ENCODE results near the gene LRRC37B. TPM values are rescaled to one million over a fixed set of nuclear protein-coding genes. Genes with fewer than 3 reads are reported as not detected.
"Not testable (repeated sequence)": the region's sequence is repeated elsewhere in the genome, so short reads cannot be mapped to it uniquely, and the experiment has no call there.

Gene LRRC37B
- total RNA-seq, 4 donors from 2014 or later, result 31.7 to 130 (median 36.5) TPM

DNA sequence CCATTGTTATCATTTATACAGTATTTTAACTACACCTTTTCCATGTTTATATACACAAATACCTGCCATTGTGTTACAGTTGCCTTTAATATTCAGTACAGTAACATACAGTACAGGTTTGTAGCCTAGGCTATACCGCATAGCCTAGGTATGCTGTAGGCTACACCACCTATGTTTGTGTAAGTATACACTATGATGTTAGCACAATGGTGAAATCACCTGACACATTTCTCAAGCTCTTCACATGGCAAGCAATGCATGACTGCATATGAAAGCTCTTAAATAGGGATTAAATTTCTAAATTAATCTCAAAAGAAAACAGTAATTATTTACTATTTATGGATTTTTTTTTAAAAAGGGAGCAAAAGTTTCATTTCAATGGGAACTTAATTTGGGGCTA is 12.0 kb downstream of the LRRC37B start:
- H3K27me3 ChIP-seq, result no peaks in the 10 kb centered on the region
- no peak for DNase-seq
- no peak overlapping the region for H3K27ac ChIP-seq
- no peaks in the 10 kb centered on the region for H3K9me3 ChIP-seq
- peaks cover 0 to 31% (median 0%) of the 10 kb centered on the region in 3 donors for H3K36me3 ChIP-seq
- TF ChIP-seq POLR2A (IDR thresholded peaks at IDR 0.05), result no peak
- TF ChIP-seq, protein P1, sequence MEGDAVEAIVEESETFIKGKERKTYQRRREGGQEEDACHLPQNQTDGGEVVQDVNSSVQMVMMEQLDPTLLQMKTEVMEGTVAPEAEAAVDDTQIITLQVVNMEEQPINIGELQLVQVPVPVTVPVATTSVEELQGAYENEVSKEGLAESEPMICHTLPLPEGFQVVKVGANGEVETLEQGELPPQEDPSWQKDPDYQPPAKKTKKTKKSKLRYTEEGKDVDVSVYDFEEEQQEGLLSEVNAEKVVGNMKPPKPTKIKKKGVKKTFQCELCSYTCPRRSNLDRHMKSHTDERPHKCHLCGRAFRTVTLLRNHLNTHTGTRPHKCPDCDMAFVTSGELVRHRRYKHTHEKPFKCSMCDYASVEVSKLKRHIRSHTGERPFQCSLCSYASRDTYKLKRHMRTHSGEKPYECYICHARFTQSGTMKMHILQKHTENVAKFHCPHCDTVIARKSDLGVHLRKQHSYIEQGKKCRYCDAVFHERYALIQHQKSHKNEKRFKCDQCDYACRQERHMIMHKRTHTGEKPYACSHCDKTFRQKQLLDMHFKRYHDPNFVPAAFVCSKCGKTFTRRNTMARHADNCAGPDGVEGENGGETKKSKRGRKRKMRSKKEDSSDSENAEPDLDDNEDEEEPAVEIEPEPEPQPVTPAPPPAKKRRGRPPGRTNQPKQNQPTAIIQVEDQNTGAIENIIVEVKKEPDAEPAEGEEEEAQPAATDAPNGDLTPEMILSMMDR (IDR thresholded peaks at IDR 0.05), result no peak
- peaks cover 0 to 9% (median 0%) of the 10 kb centered on the region in 4 donors for H3K4me1 ChIP-seq
- H3K4me3 ChIP-seq, result no peak overlapping the region

DNA sequence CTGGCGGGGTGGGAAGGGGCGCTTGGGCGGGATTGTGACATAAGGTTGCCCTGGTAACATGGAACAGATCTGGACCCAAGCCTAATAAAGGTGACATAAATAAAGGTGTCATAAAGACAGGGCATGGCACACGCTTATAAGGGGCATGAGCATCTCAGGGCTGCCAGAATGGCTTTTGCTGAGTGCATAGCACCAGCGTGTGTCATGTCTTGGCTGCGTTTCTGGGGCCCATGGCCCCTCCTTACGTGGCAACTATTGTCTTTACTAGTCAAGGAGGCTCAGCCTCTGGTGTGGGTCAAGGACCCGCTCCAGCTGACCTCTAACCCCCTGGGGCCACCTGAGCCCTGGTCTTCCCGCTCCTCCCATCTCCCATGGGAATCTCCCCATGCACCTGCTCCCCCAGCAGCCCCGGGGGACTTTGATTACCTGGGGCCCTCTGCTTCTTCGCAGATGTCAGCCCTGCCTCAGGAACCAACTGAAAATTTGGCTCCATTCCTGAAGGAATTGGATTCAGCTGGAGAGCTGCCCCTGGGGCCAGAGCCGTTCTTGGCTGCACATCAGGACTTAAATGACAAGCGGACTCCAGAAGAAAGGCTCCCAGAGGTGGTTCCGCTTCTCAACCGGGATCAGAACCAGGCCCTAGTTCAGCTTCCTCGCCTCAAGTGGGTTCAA is 13.9 kb downstream of the LRRC37B start:
- H3K9me3 ChIP-seq, result no peaks in the 10 kb centered on the region
- TF ChIP-seq POLR2A (IDR thresholded peaks at IDR 0.05), result no peak
- TF ChIP-seq, protein P1 (IDR thresholded peaks at IDR 0.05), result no peak
- H3K4me3 ChIP-seq, result no peak overlapping the region
- peaks cover 0 to 31% (median 0%) of the 10 kb centered on the region in 3 donors for H3K36me3 ChIP-seq
- no peaks in the 10 kb centered on the region for H3K27me3 ChIP-seq
- H3K4me1 ChIP-seq, result no peaks in the 10 kb centered on the region
- no peak for DNase-seq
- H3K27ac ChIP-seq, result no peak overlapping the region

DNA sequence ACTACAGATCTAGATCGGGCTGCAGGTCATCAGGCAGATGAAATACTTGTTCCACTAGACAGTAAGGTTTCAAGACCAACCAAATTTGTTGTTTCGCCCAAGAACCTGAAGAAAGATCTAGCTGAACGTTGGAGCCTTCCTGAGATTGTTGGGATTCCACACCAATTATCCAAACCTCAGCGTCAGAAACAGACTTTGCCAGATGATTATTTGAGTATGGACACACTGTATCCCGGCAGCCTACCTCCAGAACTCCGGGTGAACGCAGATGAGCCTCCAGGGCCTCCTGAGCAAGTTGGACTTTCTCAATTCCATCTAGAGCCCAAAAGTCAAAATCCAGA is 14.4 kb downstream of the LRRC37B start:
- no peak overlapping the region for H3K27ac ChIP-seq
- H3K36me3 ChIP-seq, result peaks cover 0 to 31% (median 0%) of the 10 kb centered on the region in 3 donors
- TF ChIP-seq, protein P1 (IDR thresholded peaks at IDR 0.05), result no peak
- TF ChIP-seq POLR2A (IDR thresholded peaks at IDR 0.05), result no peak

DNA sequence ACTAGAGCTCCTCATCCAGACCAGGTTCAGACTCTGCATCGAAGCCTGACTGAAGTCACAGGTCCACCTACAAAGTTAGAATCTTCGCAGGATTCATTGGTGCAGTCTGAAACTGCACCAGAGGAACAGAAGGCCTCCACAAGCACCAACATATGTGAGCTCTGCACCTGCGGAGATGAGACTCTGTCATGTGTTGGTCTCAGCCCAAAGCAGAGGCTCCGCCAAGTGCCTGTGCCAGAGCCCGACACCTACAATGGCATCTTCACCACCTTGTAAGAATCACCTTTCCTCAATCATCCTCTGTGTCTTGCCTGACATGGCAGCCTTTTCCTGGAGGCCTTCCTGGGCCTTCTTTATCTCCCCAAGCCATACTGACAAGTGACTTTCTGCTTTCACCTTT is 15.4 kb downstream of the LRRC37B start:
- H3K4me1 ChIP-seq, H3K9me3 ChIP-seq, H3K27ac ChIP-seq, H3K27me3 ChIP-seq, H3K4me3 ChIP-seq, DNase-seq: not testable (repeated sequence)
- H3K36me3 ChIP-seq, result peaks cover 0 to 31% (median 0%) of the 10 kb centered on the region in 3 donors

More for the DNA sequence above, 14.4 kb downstream of the LRRC37B start:
- no peaks in the 10 kb centered on the region for H3K9me3 ChIP-seq
- H3K4me1 ChIP-seq, result no peaks in the 10 kb centered on the region
- no peaks in the 10 kb centered on the region for H3K27me3 ChIP-seq
- DNase-seq, result no peak
- no peak overlapping the region for H3K4me3 ChIP-seq

DNA sequence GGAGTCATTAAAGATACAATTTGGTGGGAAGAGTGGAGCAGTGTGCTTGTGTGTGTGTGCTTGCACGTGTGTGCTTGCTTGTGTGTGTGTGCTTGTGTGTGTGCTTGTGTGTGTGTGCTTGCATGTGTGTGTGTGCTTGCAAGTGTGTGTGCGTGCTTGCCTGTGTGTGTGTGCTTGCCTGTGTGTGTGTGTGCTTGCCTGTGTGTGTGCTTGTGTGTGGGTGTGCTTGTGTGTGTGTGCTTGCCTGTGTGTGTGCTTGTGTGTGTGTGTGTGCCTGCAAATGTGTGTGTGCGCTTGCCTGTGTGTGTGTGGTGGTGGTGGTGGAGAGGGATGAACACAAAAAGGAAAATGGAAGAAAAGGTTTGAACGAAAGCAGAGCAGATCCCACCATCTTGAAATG is 20.1 kb downstream of the LRRC37B start:
- not testable (repeated sequence) for H3K9me3 ChIP-seq, H3K27ac ChIP-seq, H3K4me1 ChIP-seq, DNase-seq, H3K27me3 ChIP-seq, H3K4me3 ChIP-seq, H3K36me3 ChIP-seq

DNA sequence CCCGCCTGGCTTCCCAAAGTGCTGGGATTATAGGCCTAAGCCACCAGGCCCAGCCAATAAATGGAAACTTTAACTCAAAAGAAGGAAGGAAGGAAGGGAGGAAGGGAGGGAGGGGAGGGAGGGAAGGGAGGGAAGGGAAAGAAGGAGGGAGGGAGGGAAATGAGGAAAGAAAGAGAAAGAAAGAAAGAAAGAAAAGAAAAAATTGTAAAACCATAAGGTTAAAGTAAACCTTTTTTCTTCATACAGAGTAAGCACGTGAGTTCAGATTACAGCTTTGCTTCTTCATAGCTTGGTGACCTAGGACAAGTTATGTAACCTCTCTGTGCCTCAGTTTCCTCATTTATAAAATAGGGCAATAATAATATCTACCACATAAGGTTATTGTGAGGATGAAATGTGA is 26.0 kb downstream of the LRRC37B start:
- Histone ChIP-seq H3K4me3 (no peak overlapping the region), H3K27ac (no peak overlapping the region), H3K27me3 (no peaks in the 10 kb centered on the region), H3K36me3 (peaks cover 0 to 29% (median 0%) of the 10 kb centered on the region in 3 donors), H3K4me1 (no peaks in the 10 kb centered on the region), H3K9me3 (no peaks in the 10 kb centered on the region)
- no peak for TF ChIP-seq POLR2A (IDR thresholded peaks at IDR 0.05)
- TF ChIP-seq, protein P1 (IDR thresholded peaks at IDR 0.05), result no peak
- DNase-seq, result no peak

DNA sequence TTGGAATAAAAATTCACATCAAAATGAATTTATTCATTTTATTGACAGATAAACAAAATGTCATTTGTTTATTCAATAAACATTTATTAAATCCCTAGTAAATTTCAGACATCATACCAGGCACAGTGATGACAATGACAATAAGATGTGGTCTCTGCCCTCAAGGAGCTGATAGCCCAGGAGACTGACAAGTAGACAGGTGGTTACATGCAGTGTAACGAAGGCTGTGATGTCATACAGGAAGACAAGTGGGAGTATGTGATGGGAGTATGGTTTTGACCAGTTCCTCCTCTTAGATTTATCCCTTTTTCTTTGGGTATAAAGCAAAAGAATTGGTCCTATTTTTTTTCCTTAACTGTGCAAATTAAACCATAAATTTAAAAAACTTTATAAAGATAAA is 26.6 kb downstream of the LRRC37B start:
- peaks cover 0 to 34% (median 0%) of the 10 kb centered on the region in 3 donors for H3K36me3 ChIP-seq
- not testable (repeated sequence) for H3K4me1 ChIP-seq, H3K27ac ChIP-seq, H3K9me3 ChIP-seq, H3K4me3 ChIP-seq, H3K27me3 ChIP-seq, DNase-seq

DNA sequence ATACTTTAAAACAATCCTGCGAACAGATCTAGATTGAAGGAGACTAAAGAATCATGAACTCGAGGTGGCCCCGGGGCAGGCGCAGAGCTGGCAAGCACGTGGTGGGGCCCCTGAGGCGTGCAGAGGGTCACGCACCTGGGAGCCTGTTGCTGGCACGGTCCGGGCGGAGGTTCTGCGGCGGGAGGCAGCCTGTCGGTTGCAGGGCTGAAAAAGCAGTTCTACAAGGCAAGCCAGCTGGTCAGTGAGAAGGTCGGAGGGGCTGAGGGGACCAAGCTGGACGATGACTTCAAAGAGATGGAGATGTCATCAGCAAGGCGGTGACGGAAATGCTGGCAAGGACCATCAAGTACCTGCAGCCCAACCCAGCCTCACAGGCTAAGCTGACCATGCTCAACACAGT is 33.1 kb downstream of the LRRC37B start:
- not testable (repeated sequence) for H3K9me3 ChIP-seq, H3K4me3 ChIP-seq, H3K4me1 ChIP-seq, DNase-seq, H3K27ac ChIP-seq, H3K27me3 ChIP-seq
- peaks cover 0 to 50% (median 0%) of the 10 kb centered on the region in 3 donors for H3K36me3 ChIP-seq

DNA sequence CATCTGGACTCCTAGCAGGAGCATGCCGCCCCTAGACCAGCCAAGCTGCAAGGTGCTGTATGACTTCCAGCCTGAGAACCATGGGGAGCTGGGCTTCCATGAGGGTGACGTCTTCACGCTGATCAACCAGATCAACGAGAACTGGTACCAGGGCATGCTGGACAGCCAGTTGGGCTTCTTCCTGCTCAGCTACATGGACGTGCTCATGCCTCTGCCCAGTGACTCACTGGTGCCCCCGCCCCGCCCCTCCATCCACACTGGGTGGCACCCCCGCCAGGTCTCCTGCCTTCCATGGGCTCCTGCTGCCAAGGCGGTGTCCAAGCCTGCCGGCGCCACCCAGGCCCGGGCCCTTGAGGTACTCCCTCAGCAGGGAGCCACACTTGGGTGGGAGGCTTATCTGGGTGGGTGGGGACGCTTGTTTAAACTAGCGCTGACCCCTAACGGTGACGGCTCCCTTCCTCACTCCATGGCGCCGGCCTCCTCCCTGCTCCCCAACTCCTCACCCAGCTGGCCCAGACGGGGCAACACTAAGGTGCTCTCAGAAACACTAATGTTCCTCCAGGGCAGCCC is 34.2 kb downstream of the LRRC37B start:
- not testable (repeated sequence) for H3K27me3 ChIP-seq, H3K4me3 ChIP-seq, H3K4me1 ChIP-seq, DNase-seq, H3K9me3 ChIP-seq, H3K27ac ChIP-seq
- H3K36me3 ChIP-seq, result peaks cover 0 to 42% (median 0%) of the 10 kb centered on the region in 3 donors

DNA sequence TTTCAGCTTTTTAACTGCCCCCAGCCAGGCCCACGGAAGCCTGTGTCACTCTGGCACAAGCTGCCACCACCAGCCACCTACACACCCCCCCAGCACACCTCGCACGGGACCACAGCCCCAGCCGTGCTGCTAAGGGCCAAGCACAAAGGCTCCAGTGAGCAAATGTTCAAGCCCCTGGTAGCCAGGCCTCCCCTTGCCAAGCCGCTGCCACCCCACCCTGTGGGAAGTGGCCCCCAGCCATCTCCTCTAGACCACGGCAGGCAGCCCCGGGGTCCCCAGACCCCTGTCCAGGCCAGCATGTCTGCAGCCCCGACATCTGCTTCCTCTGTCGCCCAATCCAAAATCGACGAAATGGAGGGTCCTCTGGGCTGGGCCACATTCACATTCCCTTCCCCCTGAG is 35.1 kb downstream of the LRRC37B start:
- not testable (repeated sequence) for H3K9me3 ChIP-seq, H3K27me3 ChIP-seq, H3K4me1 ChIP-seq, H3K4me3 ChIP-seq, H3K27ac ChIP-seq, DNase-seq
- peaks cover 0 to 35% (median 0%) of the 10 kb centered on the region in 3 donors for H3K36me3 ChIP-seq

DNA sequence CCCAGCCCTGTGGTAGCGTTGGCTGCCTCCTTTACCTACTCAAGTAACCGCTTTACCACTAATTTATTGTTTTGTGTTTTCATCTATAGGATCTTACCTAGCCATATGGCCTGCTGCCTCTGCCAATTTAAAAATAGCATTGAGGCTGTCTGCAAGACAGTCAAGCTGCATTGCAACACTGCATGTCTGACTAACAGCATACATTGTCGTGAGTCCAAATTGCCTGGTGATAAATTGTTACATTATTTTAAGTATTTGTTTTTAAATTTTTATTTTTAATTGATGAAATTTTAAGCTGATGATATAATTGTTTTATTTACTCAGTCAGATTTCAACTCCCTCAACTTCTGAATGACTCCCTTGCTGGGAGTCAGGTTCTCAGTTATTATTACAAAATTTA is 38.4 kb downstream of the LRRC37B start:
- DNase-seq, H3K27ac ChIP-seq, H3K4me3 ChIP-seq, H3K9me3 ChIP-seq, H3K4me1 ChIP-seq, H3K27me3 ChIP-seq: not testable (repeated sequence)
- peaks cover 0 to 23% (median 0%) of the 10 kb centered on the region in 3 donors for H3K36me3 ChIP-seq

Data from Peyer's patch (tissue), 4 donors.